Heart right ventricle (tissue), 16 donors: Measurements from ENCODE around the gene STARD10. TPM values are rescaled to one million over a fixed set of nuclear protein-coding genes. Genes with fewer than 3 reads are reported as not detected.
A peak's percentile ranks its signal among the peaks of the same experiment; 100 is the strongest.

Experiments used
- ATAC-seq, 8 donors: fragments of 200-7000 bp; cut with Tn5 transposase; one replicate each; pipeline ENCODE4 v1.9.1; 2020; ENCODE audit warnings: mild to moderate bottlenecking in 8 of 8, moderate library complexity in 8 of 8, moderate number of reproducible peaks in 1 of 8
- DNase-seq, 2 donors: peaks; one replicate each; pipeline ENCODE4 v3.0.0-alpha.2; 2020
- H3K27ac ChIP-seq, 10 donors: fragments of 200-600 bp; sonication (generic) in 2 of 10; one replicate each; pipeline versions ENCODE4 v1.5.0 to v1.8.0; 2020 to 2022; ENCODE audit warnings: mild to moderate bottlenecking in 3 of 10
- H3K27me3 ChIP-seq, 7 donors: fragments of 200-600 bp; one replicate each; pipeline ENCODE4 v1.8.0; 2021 to 2022; ENCODE audit warnings: mild to moderate bottlenecking in 2 of 7
- H3K36me3 ChIP-seq, 9 donors: fragments of 200-600 bp; sonication (generic) in 1 of 9; one replicate each; pipeline versions ENCODE4 v1.5.0 to v1.8.0; 2020 to 2022; ENCODE audit warnings: mild to moderate bottlenecking in 2 of 9
- H3K4me1 ChIP-seq, 9 donors: fragments of 200-600 bp; sonication (generic) in 1 of 9; one replicate each; pipeline versions ENCODE4 v1.5.0 to v1.8.0; 2020 to 2022; ENCODE audit warnings: mild to moderate bottlenecking in 4 of 9
- H3K4me3 ChIP-seq, 10 donors: fragments of 200-600 bp; sonication (generic) in 2 of 10; one replicate each; pipeline versions ENCODE4 v1.5.0 to v1.8.0; 2020 to 2022; ENCODE audit warnings: mild to moderate bottlenecking in 7 of 10, moderate library complexity in 2 of 10
- H3K9me3 ChIP-seq, 11 donors: fragments of 200-600 bp in 10 of 11; sonication (generic) in 2 of 11; one replicate each; pipeline versions ENCODE4 v1.5.0 to v1.8.0; 2013 to 2022; ENCODE audit warnings: mild to moderate bottlenecking in 2 of 11, control low read depth in 1 of 11, moderate library complexity in 1 of 11
- CTCF ChIP-seq, 9 donors: fragments of 200-600 bp; sonication (generic) in 2 of 9; IDR thresholded peaks; one replicate each; pipeline versions ENCODE4 v1.5.0 to v1.8.0; 2021 to 2022; ENCODE audit warnings: antibody characterized with exemption in 9 of 9, mild to moderate bottlenecking in 5 of 9, moderate library complexity in 1 of 9
- WGBS, 2 donors: extraction: QIAGEN DNeasy Blood & Tissue Kit; methylation state at CpG; one replicate each; pipeline ENCODE4 v1.1.7; 2013; ENCODE audit warnings: inconsistent platforms in 1 of 2; 5-methylcytosine and 5-hydroxymethylcytosine counted together
- intact Hi-C, 10 donors: fragments of 100-400 bp; cut with DNase I; formaldehyde crosslinking; loops; one replicate each; pipeline versions ENCODE4 v1.11.1 to v1.14.2; 2022
- polyA plus RNA-seq, 2 donors: library from polyadenylated mRNA; stranded (reverse); fragments of 200-250 nt; gene quantifications; one replicate each; pipeline ENCODE4 v1.2.3, GENCODE V29; 2013
- total RNA-seq, 10 donors: library from RNA; stranded (reverse); fragmentation: NEBNext Ultra II Directional in 3 of 10; extraction: Animal tissue kit (Norgen Biotek cat#: 25700) in 3 of 10; gene quantifications; one replicate each; pipeline versions ENCODE4 v1.2.1 to v1.2.4, GENCODE V29; 2021 to 2023
- donor health status: Arrhythmogenic right ventricular cardiomyopathy.
- donor health status: ischemic (EF 13 %, LVEDD 7.1; RV severe dilation, severe dysfunction).
- donor health status: healthy with polysubstance abuse.
- donor health status: DM: no; HTN: yes; CAD: no.
- donor health status: DM: no; HTN: no; CAD: no.
- donor health status: ischemic (EF 25% LVEDD 6.9; RV normal size, moderate dysfunction).
- donor health status: ischemic (EF 25% LVEDD 5.7; RV mildly dilated, moderate dysfunction).
- donor health status: healthy.
- donor health status: DM: yes; HTN: yes; CAD: no.
- donor health status: Ischemic cardiomyopathy.
- donor health status: ischemic (EF 35%, LVEDD 5.7; RV mildly dilated, moderate dysfunction).
- donor health status: nonischemic (EF 11% LVEDD 7.7; RV severe dilation, severe dysfunction).
- donor health status: DM: yes; HTN: yes; CAD: no.
- donor health status: PGD.
- donor health status: ischemic (EF 29% LVEDD 5.4; RV normal size, mild dysfunction).
- donor health status: nonischemic (EF 23%, LVEDD 6.1; RV moderate dilation, normal function).

Gene STARD10
- total and polyA plus RNA-seq, 12 donors = 36.1 to 291 (median 51.3) TPM

DNA sequence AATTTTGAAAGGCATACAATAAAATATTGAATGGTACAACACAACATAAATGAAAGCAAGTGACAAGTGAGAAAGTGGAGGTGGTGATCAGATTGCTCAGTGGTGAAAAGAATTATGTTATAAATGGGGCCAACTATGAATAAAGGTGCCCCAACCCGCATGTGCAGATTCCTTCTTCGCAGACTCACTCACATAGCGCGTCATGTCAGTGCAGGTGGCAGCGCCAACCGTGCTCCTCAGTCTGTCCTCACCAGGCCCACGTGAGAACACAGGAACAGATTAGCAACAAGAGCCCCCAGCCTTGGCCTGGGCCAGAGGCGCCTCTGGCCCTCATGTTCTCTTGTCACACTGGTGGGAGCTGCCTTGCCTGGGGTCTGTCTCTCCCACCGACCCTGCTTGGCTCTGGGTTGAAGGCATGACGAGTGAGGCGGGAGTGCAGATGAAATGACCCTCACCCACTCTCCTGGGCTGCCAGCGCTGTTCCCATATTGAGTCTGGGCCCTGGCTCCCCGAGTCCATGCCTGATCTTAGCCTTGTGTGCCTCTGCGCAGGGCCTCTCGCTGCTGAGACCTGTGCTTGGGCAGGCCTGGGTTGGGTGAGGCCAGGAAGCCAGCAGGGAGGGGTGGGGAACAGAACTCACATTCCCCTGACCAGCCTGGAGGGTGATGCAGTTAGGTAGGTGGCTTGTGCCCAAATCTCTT, 26.7 kb upstream of the STARD10 start:
- 90 to 96% methylated on average over 15 of the region's 15 CpGs for WGBS, 2 donors
- ATAC-seq (no peak), DNase-seq (no peak)
- no peaks in the 10 kb centered on the region for H3K9me3 ChIP-seq
- no peaks in the 10 kb centered on the region for H3K27me3 ChIP-seq
- H3K4me1 ChIP-seq = peaks cover 8 to 30% (median 22%) of the 10 kb centered on the region in 9 donors
- no peak for TF ChIP-seq CTCF (IDR thresholded peaks at IDR 0.05)
- H3K27ac ChIP-seq = no peak overlapping the region
- intact Hi-C loops = no loop called here
- H3K36me3 ChIP-seq = peaks cover 0 to 85% (median 0%) of the 10 kb centered on the region in 9 donors
- H3K4me3 ChIP-seq = no peak overlapping the region

- intact Hi-C loops = loop anchor here in 1 of 10 donors (10.0 kb wide), 1 partner anchor 224 kb away; no protein-coding TSS in a partner anchor
- WGBS, 2 donors = 82 to 85% methylated on average over 4 of the region's 4 CpGs
- H3K27me3 ChIP-seq = no peaks in the 10 kb centered on the region
Observed at GRCh38 chr11:72818971-72819370, 25.1 kb upstream of the STARD10 start.

DNA sequence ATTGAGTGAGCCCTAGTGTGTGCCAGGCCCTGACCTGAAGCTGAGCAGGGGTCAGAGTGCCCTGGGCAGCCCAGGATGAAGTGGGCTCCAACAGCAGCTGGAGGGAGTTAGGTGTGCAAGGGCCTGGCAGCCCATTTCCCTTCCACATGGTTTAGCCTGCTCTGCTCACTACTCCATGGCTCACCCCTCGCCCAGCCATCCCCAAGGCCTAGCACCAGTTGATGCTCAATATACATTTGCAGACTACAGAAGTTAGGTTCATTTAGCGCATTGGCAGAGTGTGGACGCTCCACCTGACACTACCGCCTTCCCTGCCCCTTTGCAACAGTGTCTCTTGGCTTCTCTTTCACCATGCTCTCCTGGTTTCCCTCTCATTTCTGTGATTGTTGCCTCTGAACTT, 24.1 kb upstream of the STARD10 start:
- intact Hi-C loops = loop anchor here in 1 of 10 donors (10.0 kb wide), 1 partner anchor 223 kb away; no protein-coding TSS in a partner anchor
- Histone ChIP-seq H3K27ac (no peak overlapping the region), H3K4me1 (peaks cover 8 to 46% (median 40%) of the 10 kb centered on the region in 9 donors), H3K4me3 (no peak overlapping the region), H3K36me3 (peaks cover 0 to 59% (median 0%) of the 10 kb centered on the region in 9 donors), H3K9me3 (no peaks in the 10 kb centered on the region), H3K27me3 (no peaks in the 10 kb centered on the region)
- DNase-seq (no peak), ATAC-seq (no peak)
- WGBS, 2 donors = 97 to 99% methylated on average over 4 of the region's 4 CpGs
- no peak for TF ChIP-seq CTCF (IDR thresholded peaks at IDR 0.05)

More at GRCh38 chr11:72818971-72819370, 25.1 kb upstream of the STARD10 start:
- no peak overlapping the region for H3K27ac ChIP-seq
- H3K36me3 ChIP-seq = peaks cover 0 to 69% (median 0%) of the 10 kb centered on the region in 9 donors
- H3K4me1 ChIP-seq = peaks cover 8 to 38% (median 32%) of the 10 kb centered on the region in 9 donors
- no peak for TF ChIP-seq CTCF (IDR thresholded peaks at IDR 0.05)
- ATAC-seq (no peak), DNase-seq (no peak)
- H3K9me3 ChIP-seq = no peaks in the 10 kb centered on the region
- H3K4me3 ChIP-seq = no peak overlapping the region

DNA sequence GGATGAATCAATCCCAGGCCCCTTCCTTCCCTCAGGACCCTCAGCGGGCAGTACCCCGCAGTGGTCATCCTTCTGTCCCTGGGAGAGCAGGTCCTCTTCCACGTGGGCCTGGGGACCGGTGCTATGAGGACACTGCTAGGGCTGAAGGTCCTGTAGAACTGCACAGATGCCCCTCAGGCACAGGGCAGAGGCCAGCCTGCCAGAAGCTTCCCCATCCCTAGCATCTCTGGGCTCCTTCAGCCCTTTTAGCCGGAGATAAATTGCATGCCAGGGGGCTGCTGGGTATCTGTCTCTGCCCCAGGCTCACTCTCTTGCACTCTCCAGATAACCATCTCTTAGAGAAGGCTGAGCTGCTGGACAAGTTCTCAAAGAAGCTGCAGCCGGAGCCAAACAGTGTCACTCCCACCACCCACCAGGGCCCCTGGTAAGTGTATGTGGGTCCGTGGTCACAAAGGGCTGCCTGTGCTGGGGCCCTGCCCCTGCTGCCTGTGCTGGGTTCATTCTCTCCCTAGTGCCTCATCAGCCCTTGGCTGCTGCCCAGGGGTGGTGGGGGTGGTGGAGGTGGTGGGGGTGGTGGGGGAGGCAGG, 22.6 kb upstream of the STARD10 start:
- Histone ChIP-seq H3K27ac (peak overlapping the region in 3 of 10 donors; percentile 27 to 99 (median 96)), H3K4me1 (peaks cover 11 to 52% (median 44%) of the 10 kb centered on the region in 9 donors), H3K4me3 (peak overlapping the region in 3 of 10 donors; percentile 70 to 98 (median 85)), H3K9me3 (no peaks in the 10 kb centered on the region), H3K36me3 (peaks cover 0 to 50% (median 0%) of the 10 kb centered on the region in 9 donors), H3K27me3 (no peaks in the 10 kb centered on the region)
- WGBS, 2 donors = 77 to 86% methylated on average over 7 of the region's 7 CpGs
- intact Hi-C loops = loop anchor here in 1 of 10 donors (10.0 kb wide), 1 partner anchor 222 kb away; no protein-coding TSS in a partner anchor
- DNase-seq (no peak), ATAC-seq (no peak)
- TF ChIP-seq CTCF (IDR thresholded peaks at IDR 0.05) = no peak
